Measurements from ENCODE around the gene SERPINE2.

- TF ChIP-seq JUN (IDR thresholded peaks at IDR 0.05; ENCODE audit: borderline replicate concordance, insufficient read depth, insufficient read length, low read depth), result no peak
- TF ChIP-seq CTCF (IDR thresholded peaks at IDR 0.05; ENCODE audit: extremely low read depth in 1 of 2, insufficient read depth in 1 of 2, low read depth in 1 of 2, low read length in 2 of 2), result no peak
- TF ChIP-seq POLR2A (IDR thresholded peaks at IDR 0.05; ENCODE audit: low read depth, low read length), result no peak
Observed at GRCh38 chr2:223989206-223989855, 49.8 kb downstream of the SERPINE2 start.

All from endothelial cell of umbilical vein (primary cell).